Amniotic stem cell (primary cell): ENCODE data around the gene NRP1.
A peak's percentile ranks its signal among the peaks of the same experiment; 100 is the strongest.

ENCODE experiments used
- DNase-seq: peaks from one replicate; lab custom pipeline; 2025; lab: John Stamatoyannopoulos, UW

The NRP1 gene

DNA sequence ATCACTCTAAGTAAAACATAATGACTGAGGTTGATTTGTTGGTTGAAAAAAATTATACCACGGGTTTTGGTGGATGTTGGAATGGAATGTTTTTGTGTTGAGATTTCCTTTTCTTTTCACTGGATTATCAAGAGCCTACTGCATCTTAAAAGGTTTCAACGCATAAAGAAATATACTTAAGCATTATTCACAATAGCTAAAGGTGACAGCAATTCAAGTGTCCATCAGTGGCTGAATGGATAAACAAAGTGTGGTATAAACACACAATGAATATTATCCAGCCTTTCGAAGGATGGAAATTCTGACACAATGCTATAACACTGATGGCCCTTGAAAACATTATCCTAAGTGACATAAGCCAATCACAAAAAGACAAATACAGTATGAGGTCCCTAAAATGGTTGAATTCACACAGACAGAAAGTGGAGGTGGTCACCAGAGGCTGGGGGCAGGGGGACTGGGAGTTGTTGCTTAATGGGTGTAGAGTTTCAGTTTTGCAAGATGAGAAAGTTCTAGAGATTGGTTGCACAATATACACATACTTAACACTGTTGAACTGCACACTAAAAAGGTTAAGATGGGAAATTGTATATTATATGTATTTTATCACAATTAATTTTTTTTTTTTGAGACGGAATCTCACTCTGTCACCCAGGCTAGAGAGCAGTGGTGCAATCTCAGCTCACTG is 122.3 kb downstream of the NRP1 start:
- no peak for DNase-seq

- DNase-seq, result peak; percentile 68
Observed at GRCh38 chr10:33211106-33211878, 123.2 kb downstream of the NRP1 start.

GRCh38 chr10:33209802-33210201 is 124.7 kb downstream of the NRP1 start:
- DNase-seq, result no peak

DNA sequence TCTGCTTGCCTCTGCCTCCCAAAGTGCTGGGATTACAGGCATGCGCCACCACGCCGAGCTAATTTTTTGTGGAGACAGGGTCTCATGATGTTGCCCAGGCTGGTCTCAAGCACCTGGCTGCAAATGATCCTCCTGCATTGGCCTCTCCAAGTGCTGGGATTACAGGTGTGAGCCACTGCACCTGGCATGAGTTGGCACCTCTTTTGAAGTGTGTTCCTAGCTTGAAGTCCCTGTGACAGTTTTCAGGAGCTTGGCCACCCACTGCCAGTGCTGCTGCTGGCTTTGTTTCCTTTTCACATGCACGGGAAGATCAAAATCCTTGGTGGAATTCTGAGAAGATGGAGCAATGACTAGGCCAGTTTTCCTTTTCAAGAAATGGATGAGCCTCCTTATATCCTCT is 126.3 kb downstream of the NRP1 start:
- DNase-seq, result no peak

DNA sequence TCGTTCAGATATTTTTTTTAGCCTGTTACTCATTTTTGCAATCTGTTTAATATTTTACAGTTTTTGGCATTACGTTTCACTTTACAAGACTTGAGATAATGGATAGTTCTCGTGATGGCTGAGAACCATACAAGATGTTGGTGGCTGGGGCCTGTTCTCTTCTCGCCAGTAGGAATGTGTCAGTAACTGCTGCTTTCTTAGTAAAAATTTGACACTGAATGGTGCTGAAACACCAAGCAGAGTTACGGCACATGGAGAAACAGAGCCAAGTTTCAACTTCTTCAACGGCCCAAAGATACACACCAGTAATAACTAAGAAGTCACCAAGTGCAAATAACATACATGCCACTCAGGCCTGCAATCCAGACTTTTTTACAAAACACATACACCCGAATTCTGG is 130.4 kb downstream of the NRP1 start:
- no peak for DNase-seq

DNA sequence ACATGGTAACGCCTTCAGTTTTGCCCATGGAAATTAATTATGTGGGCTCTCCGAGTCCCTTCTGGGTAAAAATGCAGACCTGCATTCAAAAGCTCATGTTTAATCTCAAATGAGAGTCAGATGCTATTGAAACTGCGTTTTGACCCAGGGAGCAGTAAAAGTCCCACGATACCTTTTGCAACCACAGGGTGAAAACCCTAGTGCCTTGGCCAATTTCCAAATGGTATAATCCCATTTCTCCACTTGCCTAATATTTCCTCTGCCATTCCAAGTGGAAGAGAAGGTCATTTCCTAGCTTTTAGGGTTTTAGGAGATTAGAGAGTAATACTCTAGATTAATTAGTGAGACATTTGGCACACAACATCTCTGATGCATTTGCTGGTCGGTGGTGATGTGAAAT is 132.5 kb downstream of the NRP1 start:
- DNase-seq, result no peak

DNA sequence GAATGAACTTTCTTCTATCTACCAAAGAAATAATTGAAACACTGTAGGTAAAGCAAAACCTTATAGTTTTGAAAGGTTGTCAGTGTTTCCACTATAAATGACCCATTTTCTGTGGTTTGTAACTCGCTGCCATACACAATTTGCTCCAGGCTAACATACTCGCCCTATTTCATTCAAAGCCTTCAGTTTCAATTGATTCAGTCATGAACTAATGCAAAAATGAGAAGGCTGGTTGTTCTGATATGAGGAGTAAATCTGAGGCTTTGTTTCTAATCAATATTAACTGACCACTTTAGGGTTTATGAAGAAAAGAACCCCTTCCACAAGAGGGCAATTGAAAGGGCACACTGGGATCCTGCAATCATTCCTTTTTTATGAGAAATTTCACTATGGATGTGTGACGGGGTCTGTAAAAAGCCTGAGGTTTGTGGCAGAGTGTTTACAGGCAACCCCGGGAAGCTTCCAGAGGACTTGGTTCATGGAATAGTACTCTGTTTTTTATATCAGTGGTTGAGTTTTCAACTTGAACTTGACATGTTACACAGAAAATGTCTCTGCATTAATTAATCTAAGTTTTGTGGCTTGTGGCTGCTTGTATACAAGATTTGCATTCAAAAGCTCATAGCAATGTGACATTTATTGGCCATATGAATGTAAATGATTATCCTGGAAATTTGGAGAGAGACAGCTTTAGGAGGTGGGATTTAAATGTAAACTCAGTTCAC is 133.2 kb downstream of the NRP1 start:
- no peak for DNase-seq

DNA sequence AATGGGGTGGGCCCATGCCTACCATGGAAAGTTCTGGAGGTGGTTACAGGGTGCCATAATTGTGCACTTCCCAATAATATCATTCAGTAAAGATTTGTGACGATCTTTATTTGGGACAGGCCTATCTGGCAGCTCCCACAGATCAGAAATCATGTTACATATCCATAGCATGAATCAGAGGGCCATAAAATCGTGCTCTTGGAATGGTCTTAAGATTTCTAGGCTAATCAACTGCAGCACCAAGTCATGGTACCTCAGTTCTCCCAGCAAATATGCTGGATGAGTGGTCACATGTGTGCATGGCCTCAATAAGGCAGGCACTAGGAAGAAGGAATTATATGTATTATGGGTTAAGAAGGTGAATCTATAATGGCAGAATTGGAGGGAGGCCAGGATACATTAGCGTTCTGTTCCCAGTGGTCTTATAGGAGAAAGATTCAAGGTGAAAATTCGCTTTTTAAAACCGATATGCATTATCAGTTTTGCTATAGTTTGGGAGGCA is 134.7 kb downstream of the NRP1 start:
- DNase-seq, result no peak

- DNase-seq, result no peak
Observed at GRCh38 chr10:33198610-33199009, 135.9 kb downstream of the NRP1 start.

- DNase-seq, result no peak
Observed at GRCh38 chr10:33196710-33197491, 137.6 kb downstream of the NRP1 start.

DNA sequence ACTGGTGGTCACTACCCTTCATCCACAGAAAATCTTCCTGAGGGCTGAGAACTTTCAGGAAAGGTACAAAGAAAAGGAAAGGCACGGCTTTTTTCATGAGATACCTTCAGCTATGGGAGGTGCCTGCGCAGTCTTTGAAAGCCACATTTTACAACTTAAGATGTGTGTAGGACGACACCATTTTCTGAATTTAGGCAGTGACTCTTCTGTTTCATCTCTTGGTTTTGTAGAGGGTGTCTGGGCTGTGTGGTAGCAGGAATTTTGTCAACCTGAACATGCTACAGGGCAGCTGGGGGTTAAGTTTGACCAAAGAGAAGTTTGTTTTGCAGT is 138.1 kb downstream of the NRP1 start:
- DNase-seq, result no peak

DNA sequence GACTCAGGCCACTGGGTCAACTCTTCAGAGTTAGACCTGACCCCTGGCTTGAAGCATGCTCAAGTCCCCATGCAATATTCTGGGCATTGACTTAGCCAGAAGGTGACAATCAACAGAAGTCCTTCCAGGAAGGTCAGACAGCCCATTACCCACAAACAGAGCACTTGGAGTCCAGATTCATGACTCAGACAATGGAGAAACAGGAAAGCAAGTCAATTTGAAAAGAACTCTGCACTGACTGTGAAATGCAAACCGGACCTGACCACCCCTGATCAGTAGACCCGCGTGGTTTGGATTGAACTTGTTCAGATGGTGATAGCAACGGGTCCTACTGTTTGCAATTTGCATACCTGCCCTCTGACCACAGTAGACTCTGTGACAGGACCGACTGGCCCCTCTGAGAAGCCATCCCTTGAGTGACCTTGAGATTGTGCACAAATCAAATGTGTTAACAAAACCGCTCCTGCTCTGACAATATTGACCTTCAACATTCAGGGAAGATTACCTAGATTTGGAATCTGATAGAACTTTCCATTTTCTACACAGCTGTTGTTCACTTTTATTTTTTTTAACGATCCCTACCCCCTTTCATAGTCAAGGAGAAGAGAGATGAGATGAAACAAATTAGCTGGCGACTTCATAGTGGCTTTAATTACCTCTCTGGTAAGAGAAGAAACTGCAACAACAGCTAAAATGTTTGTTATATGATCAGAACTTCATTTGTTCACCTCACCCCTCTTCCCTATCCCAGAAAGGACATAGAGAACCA is 138.7 kb downstream of the NRP1 start:
- DNase-seq, result no peak

DNA sequence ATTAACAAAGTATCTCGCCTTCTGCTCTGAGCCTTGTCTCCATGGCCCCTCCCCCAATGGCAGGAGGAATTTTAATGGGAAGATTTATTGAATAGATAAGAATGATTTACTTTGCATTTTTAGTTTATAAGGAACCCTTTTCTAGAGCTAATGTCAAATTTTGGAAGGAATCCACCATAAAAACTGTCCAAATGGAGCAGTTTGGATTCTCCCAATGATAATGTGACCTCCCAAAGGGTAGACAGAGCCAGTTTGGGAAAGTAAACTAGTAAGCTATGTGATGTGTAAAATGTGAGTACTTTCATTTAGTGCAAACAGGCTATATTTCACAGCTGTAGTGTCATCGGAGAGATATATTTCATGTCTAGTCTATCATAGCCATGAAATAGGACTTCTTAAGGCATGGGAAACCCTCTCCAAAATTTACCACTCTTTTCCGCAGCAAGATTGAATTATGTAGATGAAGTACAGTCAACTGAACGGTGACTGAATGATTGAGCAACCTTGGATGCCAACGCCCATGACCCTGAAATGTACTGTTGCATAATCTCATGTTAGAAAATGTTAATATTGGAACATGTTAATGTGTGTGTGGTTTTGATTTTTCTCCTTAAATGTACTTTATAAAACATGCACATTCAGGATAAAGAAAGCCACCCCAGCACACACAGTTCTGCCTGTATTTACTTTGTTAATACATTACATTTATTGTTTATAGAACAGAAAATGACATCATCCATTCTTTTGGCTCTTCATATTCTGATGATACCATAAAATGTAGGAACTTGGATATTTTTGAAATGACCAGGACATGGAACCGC is 140.6 kb downstream of the NRP1 start:
- DNase-seq, result peak; percentile 6

DNA sequence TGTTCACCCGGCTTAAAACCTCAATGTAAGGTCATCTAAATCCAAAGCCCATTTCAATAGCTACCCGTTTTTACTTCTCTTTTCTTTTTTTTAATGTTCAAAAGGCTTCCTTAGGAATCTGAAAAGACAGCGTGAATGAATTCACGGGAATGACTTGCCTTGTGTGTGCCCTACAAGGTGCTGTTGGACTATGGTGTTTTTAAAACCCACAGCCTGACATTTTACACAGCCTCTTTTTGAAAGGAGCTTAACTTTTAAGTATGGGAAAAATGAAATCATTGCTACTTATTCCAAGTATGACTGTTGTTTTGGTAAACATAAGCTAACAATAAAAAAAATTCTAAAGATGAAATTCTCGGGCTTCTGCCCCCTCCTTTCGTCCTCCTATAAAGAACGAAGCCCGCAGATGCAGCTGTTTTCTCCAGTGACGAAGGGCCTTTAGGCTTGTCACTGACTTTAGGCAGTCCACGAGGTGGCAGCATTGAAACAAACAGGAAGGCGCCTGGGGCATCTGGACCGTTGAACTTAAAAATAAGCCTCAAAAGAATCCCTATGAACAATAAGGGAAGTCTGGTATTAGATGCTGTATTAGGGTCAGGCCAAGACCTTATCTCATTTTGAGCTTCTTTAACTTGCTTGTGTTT is 141.3 kb downstream of the NRP1 start:
- peak; percentile 85 for DNase-seq

- DNase-seq, result no peak
Observed at GRCh38 chr10:33192190-33192589, 142.3 kb downstream of the NRP1 start.

DNA sequence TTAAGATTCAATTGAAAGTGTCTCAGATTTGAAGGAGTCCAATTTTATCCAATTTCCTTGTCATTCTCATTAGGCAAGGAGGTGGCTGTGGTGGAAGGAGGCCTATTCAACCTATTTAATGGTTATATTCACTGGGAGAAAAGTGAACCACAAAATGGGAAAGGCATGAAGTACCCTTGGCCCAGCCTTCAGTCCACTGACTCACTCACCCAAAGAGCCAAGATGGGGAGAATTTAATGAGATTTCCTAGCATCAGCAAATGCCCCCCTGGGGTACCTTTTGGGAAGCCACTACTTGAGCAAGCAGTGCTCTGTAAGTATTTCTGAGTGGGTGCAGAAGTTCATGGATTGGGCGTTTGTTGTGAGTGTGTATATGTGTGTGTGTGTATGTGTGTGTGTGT is 144.1 kb downstream of the NRP1 start:
- DNase-seq, result no peak

DNA sequence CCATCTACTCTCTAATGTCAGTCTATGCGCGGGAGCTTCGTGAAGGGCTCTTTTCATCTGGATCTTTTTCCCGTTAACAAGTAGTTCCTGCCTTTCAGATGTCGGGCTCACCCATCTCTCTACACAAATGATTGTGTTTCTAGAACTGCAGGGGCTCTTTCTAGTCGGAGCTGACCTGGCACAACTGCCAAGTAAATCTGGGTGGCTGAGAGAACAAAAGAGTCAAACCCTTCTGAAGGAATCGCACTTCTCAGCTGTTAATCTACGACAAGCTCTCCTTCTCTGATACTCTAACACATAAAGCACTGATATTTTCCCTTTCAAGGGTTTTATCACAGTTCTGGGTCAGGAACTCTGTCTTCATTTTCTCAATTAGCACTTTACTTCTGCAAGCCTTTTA is 144.7 kb downstream of the NRP1 start:
- DNase-seq, result no peak

DNA sequence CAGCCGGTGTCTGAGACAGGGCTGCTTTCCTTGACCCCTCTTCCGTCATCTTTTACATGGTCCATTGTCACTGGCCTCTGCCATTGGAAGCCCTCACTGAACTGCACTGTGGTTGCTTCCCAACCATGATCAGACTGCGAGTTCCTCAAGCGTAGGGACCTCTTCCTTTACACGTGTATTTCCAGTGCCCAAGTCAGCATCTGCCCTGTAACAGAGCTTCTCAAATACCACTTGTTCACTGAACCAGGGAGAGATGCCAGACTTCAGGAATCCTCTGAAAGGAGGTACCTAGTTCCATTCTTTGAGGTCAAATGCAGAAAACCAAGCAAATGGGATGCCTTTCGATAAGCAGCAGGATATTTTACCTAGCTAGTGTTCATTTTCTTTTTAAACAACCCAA is 145.1 kb downstream of the NRP1 start:
- DNase-seq, result no peak

DNA sequence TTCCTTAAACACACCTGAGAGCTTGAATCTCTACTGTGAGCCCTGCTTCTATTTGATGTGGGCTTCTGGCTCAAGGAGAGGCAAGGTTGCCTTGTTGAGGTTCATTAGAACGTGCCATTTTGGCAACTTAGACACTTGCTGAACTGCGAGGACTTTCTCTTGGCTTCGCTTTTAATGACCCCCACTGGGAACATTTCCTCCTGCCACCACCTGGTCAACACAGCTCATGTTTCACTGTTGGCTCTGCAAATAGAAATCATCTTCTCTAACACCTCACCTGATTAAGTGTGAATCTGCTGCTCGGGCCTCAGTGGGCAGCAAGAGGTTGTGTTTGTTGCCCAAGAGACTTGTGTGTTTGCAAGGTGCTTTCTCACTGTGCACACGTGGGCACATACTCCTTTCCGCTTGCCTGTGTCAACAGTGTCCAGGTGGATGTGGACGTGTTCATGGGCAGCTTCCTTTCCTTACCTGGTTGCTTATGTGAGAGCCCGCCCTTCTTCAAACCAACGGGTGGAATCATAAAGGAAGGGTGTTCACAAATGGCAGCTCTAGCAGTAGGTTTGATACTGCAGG is 147.0 kb downstream of the NRP1 start:
- no peak for DNase-seq

DNA sequence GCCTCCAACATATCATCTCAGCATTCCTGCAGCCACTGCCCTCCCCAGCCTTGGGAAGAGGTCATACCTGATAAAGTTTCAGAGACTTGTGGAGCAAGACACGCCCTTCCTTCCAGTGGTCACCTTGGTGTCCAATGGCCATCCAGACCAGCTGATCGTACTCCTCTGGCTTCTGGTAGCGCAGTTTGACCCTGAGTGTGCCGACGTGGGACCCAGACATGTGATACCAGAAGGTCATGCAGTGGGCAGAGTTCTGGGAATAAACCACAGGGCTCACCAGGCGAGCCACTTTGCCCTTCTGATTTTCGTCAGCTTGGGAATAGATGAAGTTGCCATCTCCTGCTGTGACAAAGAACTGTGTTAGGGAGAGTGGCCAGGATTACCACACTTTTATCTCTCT is 148.3 kb downstream of the NRP1 start:
- no peak for DNase-seq
